Measurements from ENCODE around the gene AURKAIP1. TPM values are rescaled to one million over a fixed set of nuclear protein-coding genes. Genes with fewer than 3 reads are reported as not detected.

The AURKAIP1 gene
- total and polyA plus RNA-seq, 2 of the 13 experiments (the other 11 are each of a cell fraction or from before 2014, with no cell fraction given): 69.5 to 175 TPM

- no peak for TF ChIP-seq ZNF136 (CRISPR knock-in tag; IDR thresholded peaks at IDR 0.05; ENCODE audit: low read depth)
- no peak for TF ChIP-seq HNRNPL (IDR thresholded peaks at IDR 0.05; ENCODE audit: low read depth, low read length)
- no peak for TF ChIP-seq ZNF460 (CRISPR knock-in tag; IDR thresholded peaks at IDR 0.05; ENCODE audit: borderline replicate concordance)
- TF ChIP-seq SNAPC4 (CRISPR knock-in tag; IDR thresholded peaks at IDR 0.05): no peak
- no peak for TF ChIP-seq HOXA3 (CRISPR knock-in tag; IDR thresholded peaks at IDR 0.05)
- TF ChIP-seq FOXP1 (IDR thresholded peaks at IDR 0.05): no peak
- no peak for TF ChIP-seq FOXP1 (CRISPR knock-in tag; IDR thresholded peaks at IDR 0.05)
- TF ChIP-seq ZNF704 (CRISPR knock-in tag; IDR thresholded peaks at IDR 0.05; ENCODE audit: borderline replicate concordance): no peak
- TF ChIP-seq KLF16 (CRISPR knock-in tag; IDR thresholded peaks at IDR 0.05): peak in 1 of 2 experiments; percentile 35; a peak in 1 of 4 replicates
- peak; percentile 38 for TF ChIP-seq POLR2AphosphoS5 (IDR thresholded peaks at IDR 0.05; ENCODE audit: low read depth, low read length)
- no peak for TF ChIP-seq KDM3A (CRISPR knock-in tag; IDR thresholded peaks at IDR 0.05; ENCODE audit: low read depth)
- peak; percentile 46; the same call in 1 of the 2 replicates for TF ChIP-seq HIVEP1 (CRISPR knock-in tag; IDR thresholded peaks at IDR 0.05)
- no peak for TF ChIP-seq ZNF234 (CRISPR knock-in tag; conservative IDR thresholded peaks at IDR 0.05)
- TF ChIP-seq ONECUT2 (CRISPR knock-in tag; IDR thresholded peaks at IDR 0.05): no peak
- no peak for TF ChIP-seq CCAR2 (optimal IDR thresholded peaks at IDR 0.05; ENCODE audit: low read depth, low read length)
- TF ChIP-seq ZNF850 (CRISPR knock-in tag; conservative IDR thresholded peaks at IDR 0.05): no peak
- TF ChIP-seq ZNF512 (CRISPR knock-in tag; IDR thresholded peaks at IDR 0.05): no peak
- TF ChIP-seq AFF4 (CRISPR knock-in tag; IDR thresholded peaks at IDR 0.05): no peak
Observed at GRCh38 chr1:1402072-1402900, 27.3 kb upstream of the AURKAIP1 start (continued).
